ENCODE measurements around the gene KRT17. TPM values are rescaled to one million over a fixed set of nuclear protein-coding genes. Genes with fewer than 3 reads are reported as not detected.
"Not testable (repeated sequence)": the region's sequence is repeated elsewhere in the genome, so short reads cannot be mapped to it uniquely, and the experiment has no call there.

Gene KRT17
- total RNA-seq, 3 donors from 2014 or later: 1.9 to 1,676 (median 1,373) TPM

DNA sequence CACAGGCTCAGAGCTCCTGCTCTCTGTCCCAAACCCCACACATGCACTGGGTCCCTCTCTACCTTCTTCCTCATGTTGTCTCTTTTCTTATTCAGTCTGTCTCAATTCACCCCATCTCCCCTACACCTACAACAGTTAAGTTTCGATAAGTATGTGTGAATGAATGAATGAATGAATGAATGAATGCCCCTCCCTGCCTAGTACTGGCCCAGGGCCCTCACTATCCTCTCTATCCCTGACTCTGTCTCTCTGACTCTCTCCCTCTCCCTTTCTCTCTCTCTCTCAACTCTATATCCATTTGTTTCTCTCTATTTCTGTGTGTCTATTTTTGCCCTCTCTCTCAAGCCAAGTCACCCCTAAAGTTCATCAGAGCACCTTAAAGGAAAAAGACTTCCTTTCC lies 45.8 kb downstream of the KRT17 start:
- Histone ChIP-seq H3K36me3 (no peaks in the 10 kb centered on the region), H3K27ac (peak overlapping the region; percentile 81 to 90), H3K4me1 (no peaks in the 10 kb centered on the region), H3K4me3 (no peak overlapping the region), H3K27me3 (no peaks in the 10 kb centered on the region), H3K9me3 (no peaks in the 10 kb centered on the region)
- TF ChIP-seq, protein P1, sequence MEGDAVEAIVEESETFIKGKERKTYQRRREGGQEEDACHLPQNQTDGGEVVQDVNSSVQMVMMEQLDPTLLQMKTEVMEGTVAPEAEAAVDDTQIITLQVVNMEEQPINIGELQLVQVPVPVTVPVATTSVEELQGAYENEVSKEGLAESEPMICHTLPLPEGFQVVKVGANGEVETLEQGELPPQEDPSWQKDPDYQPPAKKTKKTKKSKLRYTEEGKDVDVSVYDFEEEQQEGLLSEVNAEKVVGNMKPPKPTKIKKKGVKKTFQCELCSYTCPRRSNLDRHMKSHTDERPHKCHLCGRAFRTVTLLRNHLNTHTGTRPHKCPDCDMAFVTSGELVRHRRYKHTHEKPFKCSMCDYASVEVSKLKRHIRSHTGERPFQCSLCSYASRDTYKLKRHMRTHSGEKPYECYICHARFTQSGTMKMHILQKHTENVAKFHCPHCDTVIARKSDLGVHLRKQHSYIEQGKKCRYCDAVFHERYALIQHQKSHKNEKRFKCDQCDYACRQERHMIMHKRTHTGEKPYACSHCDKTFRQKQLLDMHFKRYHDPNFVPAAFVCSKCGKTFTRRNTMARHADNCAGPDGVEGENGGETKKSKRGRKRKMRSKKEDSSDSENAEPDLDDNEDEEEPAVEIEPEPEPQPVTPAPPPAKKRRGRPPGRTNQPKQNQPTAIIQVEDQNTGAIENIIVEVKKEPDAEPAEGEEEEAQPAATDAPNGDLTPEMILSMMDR (IDR thresholded peaks at IDR 0.05): no peak
- TF ChIP-seq POLR2AphosphoS5 (IDR thresholded peaks at IDR 0.05) (no peak), POLR2A (IDR thresholded peaks at IDR 0.05) (no peak)
- no peak for DNase-seq (ENCODE audit: low spot score in 2 of 2)
- intact Hi-C loops (cut with DNase I; ENCODE audit: low total_unique reads): no loop called here

DNA sequence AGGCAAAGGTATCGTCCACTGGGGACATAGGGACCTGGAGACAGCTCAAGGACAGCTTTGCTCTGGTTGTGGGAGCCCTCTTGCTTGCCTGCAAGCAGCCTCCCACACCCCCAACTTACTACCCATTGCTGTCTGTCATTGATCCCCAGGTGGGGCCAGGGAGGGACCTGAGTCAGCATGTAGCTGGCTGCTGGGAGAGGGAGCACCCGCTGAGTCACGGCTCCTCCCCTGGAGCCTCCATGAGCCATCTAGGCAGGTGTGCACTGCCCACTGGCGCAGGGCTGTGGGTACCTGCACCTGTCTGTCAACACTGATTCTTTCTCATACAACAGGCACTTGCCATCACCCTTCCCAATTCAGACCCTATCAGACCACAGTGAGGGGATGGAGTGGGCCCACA lies 47.6 kb downstream of the KRT17 start:
- H3K9me3 ChIP-seq; H3K27me3 ChIP-seq; DNase-seq (ENCODE audit: low spot score in 2 of 2); H3K36me3 ChIP-seq; intact Hi-C loops (cut with DNase I; ENCODE audit: low total_unique reads); H3K27ac ChIP-seq; H3K4me3 ChIP-seq; H3K4me1 ChIP-seq: not testable (repeated sequence)

DNA sequence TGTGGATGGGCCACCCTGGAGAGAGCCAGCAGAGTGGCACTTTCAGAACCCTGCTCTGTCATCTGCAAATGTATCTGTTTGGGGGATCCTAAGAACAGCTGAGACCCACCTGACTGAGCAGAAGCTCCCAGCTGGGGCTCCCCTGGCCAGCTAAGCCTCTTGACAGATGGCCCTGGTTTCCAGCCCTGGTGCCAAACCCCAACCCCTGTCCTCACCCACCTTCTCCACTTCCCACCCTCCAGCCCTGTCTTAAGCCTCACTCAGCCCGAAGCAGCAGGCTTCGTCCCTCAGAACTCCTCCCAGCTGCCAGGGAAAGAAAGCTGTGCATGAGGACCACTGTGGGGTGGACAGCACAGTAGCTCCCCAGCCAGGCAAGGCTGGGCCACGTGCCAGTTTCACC lies 49.0 kb downstream of the KRT17 start:
- TF ChIP-seq, protein P1 (IDR thresholded peaks at IDR 0.05): no peak
- TF ChIP-seq POLR2AphosphoS5 (IDR thresholded peaks at IDR 0.05) (no peak), POLR2A (IDR thresholded peaks at IDR 0.05) (no peak)
- H3K36me3 ChIP-seq: no peaks in the 10 kb centered on the region
- H3K27ac ChIP-seq: no peak overlapping the region
- intact Hi-C loops (cut with DNase I; ENCODE audit: low total_unique reads): no loop called here
- no peaks in the 10 kb centered on the region for H3K9me3 ChIP-seq
- no peak overlapping the region for H3K4me3 ChIP-seq
- DNase-seq (ENCODE audit: low spot score in 2 of 2): no peak
- H3K4me1 ChIP-seq: no peaks in the 10 kb centered on the region
- peaks cover 0 to 3% of the 10 kb centered on the region in 2 donors for H3K27me3 ChIP-seq

DNA sequence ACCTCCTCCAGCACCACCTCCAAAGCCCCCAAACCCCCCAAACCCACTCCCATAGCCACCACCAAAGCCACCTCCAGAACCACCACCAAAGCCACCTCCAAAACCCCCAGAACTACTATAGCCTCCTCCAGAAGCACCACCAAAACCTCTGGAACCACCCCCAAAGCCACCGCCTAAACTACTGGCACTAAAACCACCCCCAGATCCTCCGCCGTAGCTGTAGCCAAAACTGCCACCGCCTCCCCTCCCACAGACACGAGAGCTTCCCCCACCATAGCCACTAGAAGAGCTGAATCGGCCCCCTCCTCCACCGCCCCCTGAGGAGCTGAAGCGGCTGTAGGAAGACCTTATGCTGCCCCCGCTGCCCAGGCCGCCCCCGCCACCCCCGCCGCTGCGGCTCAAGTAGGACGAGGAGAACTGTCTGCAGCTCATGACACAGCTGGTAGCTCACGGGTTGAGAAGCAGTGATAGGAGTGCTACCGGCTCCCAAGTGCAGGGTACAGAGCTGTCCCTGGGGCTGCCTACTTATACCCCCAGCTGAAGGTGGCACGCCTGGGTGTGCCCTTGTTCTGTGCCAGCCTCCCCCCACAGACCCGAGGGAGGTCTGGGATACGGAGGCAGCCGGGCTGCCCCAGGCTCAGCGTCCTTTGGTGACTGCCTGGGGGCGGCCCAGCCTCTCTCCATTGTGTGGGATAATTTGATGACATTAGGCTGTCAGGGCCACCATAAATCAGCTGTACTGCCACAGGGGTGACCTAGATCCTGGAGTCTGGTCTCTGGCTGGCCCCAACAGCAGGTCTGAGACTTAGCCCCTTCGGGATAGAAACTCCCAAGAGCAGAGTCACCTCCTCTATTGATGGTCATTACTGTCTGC lies 52.6 kb downstream of the KRT17 start, which contains the start of gene KRT9:
Gene KRT9, minus strand, starts transcription at position 499 of the 874 bp plus-strand sequence. Its CDS starts 67 bp downstream, at position 432.
- intact Hi-C loops (cut with DNase I; ENCODE audit: low total_unique reads): no loop called here
- TF ChIP-seq POLR2A (IDR thresholded peaks at IDR 0.05) (no peak), POLR2AphosphoS5 (IDR thresholded peaks at IDR 0.05) (no peak)
- TF ChIP-seq, protein P1 (IDR thresholded peaks at IDR 0.05): no peak

More for the DNA sequence above, 52.6 kb downstream of the KRT17 start, which contains the start of gene KRT9:
- Histone ChIP-seq H3K36me3 (no peaks in the 10 kb centered on the region), H3K4me3 (no peak within 1 kb of the TSS), H3K4me1 (no peaks in the 10 kb centered on the region), H3K27me3 (peaks cover 0 to 3% of the 10 kb centered on the region in 2 donors), H3K9me3 (no peaks in the 10 kb centered on the region), H3K27ac (no peak within 1 kb of the TSS)
- DNase-seq (ENCODE audit: low spot score in 2 of 2): no peak

Other genes with a start within 250 kb of the KRT17 start
- not detected for gene KRT34, start 242.3 kb downstream of the KRT17 start, total RNA-seq
- gene KRT31, start 227.0 kb downstream of the KRT17 start, total RNA-seq: not detected
- not detected for gene KRT37, start 200.0 kb downstream of the KRT17 start, total RNA-seq
- gene KRT38, start 183.6 kb downstream of the KRT17 start, total RNA-seq: not detected
- under 1 TPM in 2 of 3 donors, not detected in 1; 0.33 to 0.73 TPM for gene KRT32, start 157.2 kb downstream of the KRT17 start, total RNA-seq
- not detected for gene KRT35, start 143.4 kb downstream of the KRT17 start, total RNA-seq
- gene KRT36, start 134.7 kb downstream of the KRT17 start, total RNA-seq: not detected
- 1 to 10 TPM in 1 of 3 donors, not detected in 2; 1.6 TPM for gene KRT13, start 119.0 kb downstream of the KRT17 start, total RNA-seq
- 1,000 to 10,000 TPM in 1 of 3 donors, 100 to 1,000 TPM in 1, under 1 TPM in 1; 0.80 to 2,244 (median 331) TPM for gene KRT15, start 105.7 kb downstream of the KRT17 start, total RNA-seq
- gene KRT19, start 96.3 kb downstream of the KRT17 start, total RNA-seq: 1,000 to 10,000 TPM in 1 of 3 donors, 100 to 1,000 TPM in 1, 1 to 10 TPM in 1; 6.7 to 1,011 (median 375) TPM
- gene KRT9, start 52.5 kb downstream of the KRT17 start, total RNA-seq: under 1 TPM in 1 of 3 donors, not detected in 2; 0.44 TPM
- 100 to 1,000 TPM in 2 of 3 donors, under 1 TPM in 1; 0.80 to 692 (median 388) TPM for gene KRT14, start 37.7 kb downstream of the KRT17 start, total RNA-seq
- gene KRT16, start 11.8 kb downstream of the KRT17 start, total RNA-seq: 100 to 1,000 TPM in 1 of 3 donors, 10 to 100 TPM in 1, 1 to 10 TPM in 1; 2.6 to 100 (median 51.8) TPM
- 100 to 1,000 TPM; 217 to 850 (median 260) TPM for gene EIF1, start 64.3 kb upstream of the KRT17 start, total RNA-seq
- gene GAST, start 87.8 kb upstream of the KRT17 start, total RNA-seq: not detected
- gene HAP1, start 110.1 kb upstream of the KRT17 start, total RNA-seq: 1 to 10 TPM in 1 of 3 donors, under 1 TPM in 1, not detected in 1; 0.33 to 2.2 TPM
- gene JUP, start 162.1 kb upstream of the KRT17 start, total RNA-seq: 100 to 1,000 TPM; 107 to 158 (median 121) TPM
- 10 to 100 TPM in 2 of 3 donors, 1 to 10 TPM in 1; 6.2 to 19.0 (median 14.9) TPM for gene P3H4, start 187.4 kb upstream of the KRT17 start, total RNA-seq
- gene FKBP10, start 188.4 kb upstream of the KRT17 start, total RNA-seq: 10 to 100 TPM; 35.9 to 43.3 (median 39.4) TPM
- 10 to 100 TPM; 50.2 to 83.9 (median 60.6) TPM for gene NT5C3B, start 211.7 kb upstream of the KRT17 start, total RNA-seq
- gene KLHL10, start 213.2 kb upstream of the KRT17 start, total RNA-seq: under 1 TPM in 2 of 3 donors, not detected in 1; 0.80 to 0.88 TPM
- 10 to 100 TPM; 22.6 to 35.7 (median 25.1) TPM for gene KLHL11, start 240.8 kb upstream of the KRT17 start, total RNA-seq